KOPT-K1 (cell line): Measurements from ENCODE around the gene ZMYND11.
"Not testable (repeated sequence)": the region's sequence is repeated elsewhere in the genome, so short reads cannot be mapped to it uniquely, and the experiment has no call there.

Experiments
- H3K27ac ChIP-seq: fragments of 200-600 bp; sonication (generic); 2 replicates; pipeline ENCODE4 v1.5.1; 2016; ENCODE audit warnings: antibody characterized with exemption, mild to moderate bottlenecking, low read depth, low read length; ENCODE audit not compliant: poor library complexity, severe bottlenecking
- H3K36me3 ChIP-seq: fragments of 200-600 bp; sonication (generic); 2 replicates; pipeline ENCODE4 v1.5.1; 2017; ENCODE audit warnings: antibody characterized with exemption, mild to moderate bottlenecking, low read length, moderate library complexity; ENCODE audit not compliant: insufficient read depth
- H3K9me3 ChIP-seq: fragments of 200-600 bp; sonication (generic); 2 replicates; pipeline ENCODE4 v1.5.1; 2017; ENCODE audit warnings: antibody characterized with exemption, low read length, mild to moderate bottlenecking; ENCODE audit not compliant: insufficient read depth, poor library complexity, severe bottlenecking

ZMYND11 gene

GRCh38 chr10:235915-236314 lies 100.7 kb downstream of the ZMYND11 start:
- Histone ChIP-seq H3K36me3 (peaks cover 37% of the 10 kb centered on the region), H3K27ac (no peak overlapping the region)

DNA sequence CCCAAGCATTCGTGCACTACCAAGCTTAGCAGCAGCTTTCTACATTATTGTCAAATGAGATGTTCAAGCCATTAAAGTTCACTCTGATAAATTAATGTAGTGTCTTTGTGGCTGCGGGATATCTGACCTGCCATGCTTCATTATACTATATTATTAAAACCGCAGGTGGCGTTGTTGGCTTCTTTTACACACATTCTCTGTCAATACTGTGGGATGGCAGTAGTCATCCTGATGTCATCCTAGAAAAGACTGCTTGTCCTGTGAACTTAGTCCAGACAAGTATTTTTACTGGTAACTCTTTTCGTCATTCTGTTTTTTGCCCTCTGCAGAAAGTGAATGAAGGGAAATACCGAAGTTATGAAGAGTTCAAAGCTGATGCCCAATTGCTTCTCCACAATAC lies 103.9 kb downstream of the ZMYND11 start:
- H3K27ac ChIP-seq = no peak overlapping the region
- peaks cover 55% of the 10 kb centered on the region for H3K36me3 ChIP-seq
- H3K9me3 ChIP-seq = no peaks in the 10 kb centered on the region

More at GRCh38 chr10:235915-236314, 100.7 kb downstream of the ZMYND11 start:
- no peaks in the 10 kb centered on the region for H3K9me3 ChIP-seq

- Histone ChIP-seq H3K36me3 (peaks cover 73% of the 10 kb centered on the region), H3K9me3 (no peaks in the 10 kb centered on the region), H3K27ac (no peak overlapping the region)
Measured at GRCh38 chr10:241451-241850, 106.2 kb downstream of the ZMYND11 start.

GRCh38 chr10:241966-242643 lies 106.8 kb downstream of the ZMYND11 start:
- Histone ChIP-seq H3K36me3 (peaks cover 79% of the 10 kb centered on the region), H3K27ac (no peak overlapping the region), H3K9me3 (no peaks in the 10 kb centered on the region)

GRCh38 chr10:244227-244626 lies 109.0 kb downstream of the ZMYND11 start:
- no peak overlapping the region for H3K27ac ChIP-seq
- H3K9me3 ChIP-seq = no peaks in the 10 kb centered on the region
- H3K36me3 ChIP-seq = peaks cover 83% of the 10 kb centered on the region

- Histone ChIP-seq H3K36me3 (peaks cover 84% of the 10 kb centered on the region), H3K27ac (no peak overlapping the region)
Measured at GRCh38 chr10:246431-246830, 111.2 kb downstream of the ZMYND11 start.

DNA sequence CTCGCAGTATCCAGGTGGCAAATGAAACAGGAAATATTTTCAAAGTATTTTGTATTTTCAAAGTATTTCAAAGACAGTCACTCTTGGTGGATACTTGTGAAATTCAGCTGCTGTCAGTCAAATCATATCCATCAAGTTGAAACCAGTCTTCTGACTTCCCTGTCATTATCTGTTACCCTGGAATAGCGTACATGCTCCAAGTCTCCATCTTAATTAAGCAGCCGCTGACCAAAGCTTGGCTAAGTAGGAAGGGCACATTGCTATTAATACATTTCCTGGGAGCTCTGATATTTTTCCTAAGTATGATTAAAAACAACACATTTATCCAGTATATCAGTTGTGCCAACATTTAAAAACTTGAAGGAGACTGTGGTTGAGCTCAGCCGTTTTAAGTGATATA lies 112.2 kb downstream of the ZMYND11 start:
- H3K36me3 ChIP-seq = peaks cover 83% of the 10 kb centered on the region
- H3K9me3 ChIP-seq = no peaks in the 10 kb centered on the region
- H3K27ac ChIP-seq = no peak overlapping the region

More at GRCh38 chr10:246431-246830, 111.2 kb downstream of the ZMYND11 start:
- no peaks in the 10 kb centered on the region for H3K9me3 ChIP-seq

DNA sequence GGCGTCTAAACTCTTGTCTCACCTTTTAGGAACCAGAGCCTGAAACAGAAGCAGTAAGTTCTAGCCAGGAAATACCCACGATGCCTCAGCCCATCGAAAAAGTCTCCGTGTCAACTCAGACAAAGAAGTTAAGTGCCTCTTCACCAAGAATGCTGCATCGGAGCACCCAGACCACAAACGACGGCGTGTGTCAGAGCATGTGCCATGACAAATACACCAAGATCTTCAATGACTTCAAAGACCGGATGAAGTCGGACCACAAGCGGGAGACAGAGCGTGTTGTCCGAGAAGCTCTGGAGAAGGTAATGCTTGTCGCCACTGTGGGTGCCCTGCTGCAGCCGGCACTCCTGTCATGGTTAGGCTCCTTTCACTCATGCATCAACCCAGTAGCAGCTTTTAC lies 113.1 kb downstream of the ZMYND11 start:
- H3K9me3 ChIP-seq = no peaks in the 10 kb centered on the region
- no peak overlapping the region for H3K27ac ChIP-seq
- H3K36me3 ChIP-seq = peaks cover 91% of the 10 kb centered on the region

DNA sequence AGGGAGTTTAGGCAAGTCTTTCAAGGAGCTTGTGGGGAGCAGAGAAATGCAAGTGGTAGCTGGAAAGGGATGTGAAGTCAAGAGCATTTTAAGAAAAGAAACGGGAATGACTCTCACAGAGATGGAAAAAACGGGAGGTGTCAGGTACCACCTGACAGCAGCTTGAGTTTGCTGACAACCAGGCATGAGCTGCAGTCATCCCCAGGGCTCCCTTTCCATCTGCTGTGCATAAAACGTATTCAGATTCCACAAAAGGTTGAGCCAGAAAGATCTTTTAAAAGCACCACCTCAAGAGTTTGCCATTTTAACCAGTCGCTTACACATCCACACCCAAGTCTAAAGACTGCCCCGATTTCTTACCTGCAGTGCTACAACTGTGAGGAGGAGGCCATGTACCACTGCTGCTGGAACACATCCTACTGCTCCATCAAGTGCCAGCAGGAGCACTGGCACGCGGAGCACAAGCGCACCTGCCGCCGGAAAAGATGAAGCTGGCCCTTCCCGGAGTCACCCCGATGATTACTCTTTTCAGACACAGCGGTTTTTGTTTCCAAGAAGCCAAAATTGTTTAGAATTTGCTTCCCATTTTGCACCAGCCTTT lies 116.8 kb downstream of the ZMYND11 start:
- Histone ChIP-seq H3K9me3 (no peaks in the 10 kb centered on the region), H3K27ac (no peak overlapping the region), H3K36me3 (peaks cover 88% of the 10 kb centered on the region)

DNA sequence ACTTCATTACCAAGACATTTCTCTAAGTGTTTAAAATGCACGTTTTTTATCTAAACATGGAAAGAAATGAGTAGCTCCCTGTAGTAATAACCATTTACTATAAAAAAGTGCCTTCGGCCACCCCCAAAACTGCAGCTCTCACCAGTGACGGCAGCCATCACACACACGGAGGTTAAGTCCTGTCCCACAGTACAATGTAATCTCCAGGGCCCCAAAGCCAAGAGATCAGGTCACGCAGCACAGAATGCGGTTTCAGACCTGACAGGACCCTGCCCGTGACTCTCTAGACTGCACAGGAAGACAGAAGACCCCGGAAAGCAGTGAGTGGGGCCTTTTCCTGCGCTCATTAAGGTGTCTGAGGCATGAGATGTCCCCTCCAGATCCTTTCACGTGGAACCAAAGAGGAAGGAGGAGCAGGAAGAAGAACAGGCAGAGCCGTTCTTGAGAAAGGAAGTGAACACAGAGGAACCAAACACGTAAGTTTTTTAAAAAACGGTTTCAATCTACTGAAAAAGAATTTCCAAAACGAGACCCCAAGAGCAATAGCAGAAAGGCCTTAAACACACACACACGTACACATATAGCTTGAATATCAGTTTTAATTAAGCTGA lies 125.7 kb downstream of the ZMYND11 start:
- Histone ChIP-seq H3K9me3 (no peaks in the 10 kb centered on the region), H3K36me3 (peaks cover 6% of the 10 kb centered on the region), H3K27ac (no peak overlapping the region)

DNA sequence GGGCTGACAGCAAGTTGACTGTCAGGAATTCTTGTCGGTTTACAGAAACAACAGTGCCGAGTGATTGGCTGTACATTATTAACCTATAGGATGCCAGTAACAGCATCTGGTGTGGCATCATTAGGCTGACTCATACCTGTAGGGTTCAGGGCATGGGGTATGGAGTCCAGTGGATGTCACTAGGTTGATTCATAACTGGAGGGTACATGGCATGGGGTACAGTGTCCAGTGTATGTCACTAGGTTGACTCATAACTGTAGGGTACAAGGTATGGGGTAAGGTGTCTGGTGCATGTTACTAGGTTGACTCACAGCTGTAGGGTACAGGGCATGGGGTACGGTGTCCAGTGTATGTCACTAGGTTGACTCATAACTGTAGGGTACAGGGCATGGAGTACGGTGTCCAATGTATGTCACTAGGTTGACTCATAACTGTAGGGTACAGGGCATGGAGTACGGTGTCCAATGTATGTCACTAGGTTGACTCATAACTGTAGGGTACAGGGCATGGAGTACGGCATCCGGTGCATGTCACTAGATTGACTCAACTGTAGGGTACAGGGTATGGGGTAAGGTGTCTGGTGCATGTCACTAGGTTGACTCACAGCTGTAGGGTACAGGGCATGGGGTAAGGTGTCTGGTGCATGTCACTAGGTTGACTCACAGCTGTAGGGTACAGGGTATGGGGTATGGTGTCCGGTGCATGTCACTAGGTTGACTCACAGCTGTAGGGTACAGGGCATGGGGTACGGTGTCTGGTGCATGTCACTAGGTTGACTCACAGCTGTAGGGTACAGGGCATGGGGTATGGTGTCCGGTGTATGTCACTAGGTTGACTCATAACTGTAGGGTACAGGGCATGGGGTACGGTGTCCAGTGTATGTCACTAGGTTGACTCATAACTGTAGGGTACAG lies 129.2 kb downstream of the ZMYND11 start:
- H3K9me3 ChIP-seq, H3K36me3 ChIP-seq, H3K27ac ChIP-seq: not testable (repeated sequence)

DNA sequence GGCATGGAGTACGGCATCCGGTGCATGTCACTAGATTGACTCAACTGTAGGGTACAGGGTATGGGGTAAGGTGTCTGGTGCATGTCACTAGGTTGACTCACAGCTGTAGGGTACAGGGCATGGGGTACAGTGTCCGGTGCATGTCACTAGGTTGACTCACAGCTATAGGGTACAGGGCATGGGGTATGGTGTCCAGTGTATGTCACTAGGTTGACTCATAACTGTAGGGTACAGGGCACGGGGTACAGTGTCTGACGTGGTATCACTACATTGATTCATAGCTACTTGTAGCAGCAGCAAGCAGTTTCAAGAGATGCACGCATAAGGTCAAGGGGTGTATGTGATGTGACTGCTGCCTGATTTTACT lies 129.8 kb downstream of the ZMYND11 start:
- H3K36me3 ChIP-seq, H3K27ac ChIP-seq, H3K9me3 ChIP-seq: not testable (repeated sequence)

GRCh38 chr10:265816-266588 lies 130.7 kb downstream of the ZMYND11 start:
- H3K36me3 ChIP-seq, H3K27ac ChIP-seq, H3K9me3 ChIP-seq: not testable (repeated sequence)

GRCh38 chr10:266974-267425 lies 131.7 kb downstream of the ZMYND11 start:
- Histone ChIP-seq H3K36me3 (no peaks in the 10 kb centered on the region), H3K27ac (no peak overlapping the region)

More at GRCh38 chr10:266974-267425, 131.7 kb downstream of the ZMYND11 start:
- no peaks in the 10 kb centered on the region for H3K9me3 ChIP-seq
